ENCODE results near the gene PTPN1.

DNA sequence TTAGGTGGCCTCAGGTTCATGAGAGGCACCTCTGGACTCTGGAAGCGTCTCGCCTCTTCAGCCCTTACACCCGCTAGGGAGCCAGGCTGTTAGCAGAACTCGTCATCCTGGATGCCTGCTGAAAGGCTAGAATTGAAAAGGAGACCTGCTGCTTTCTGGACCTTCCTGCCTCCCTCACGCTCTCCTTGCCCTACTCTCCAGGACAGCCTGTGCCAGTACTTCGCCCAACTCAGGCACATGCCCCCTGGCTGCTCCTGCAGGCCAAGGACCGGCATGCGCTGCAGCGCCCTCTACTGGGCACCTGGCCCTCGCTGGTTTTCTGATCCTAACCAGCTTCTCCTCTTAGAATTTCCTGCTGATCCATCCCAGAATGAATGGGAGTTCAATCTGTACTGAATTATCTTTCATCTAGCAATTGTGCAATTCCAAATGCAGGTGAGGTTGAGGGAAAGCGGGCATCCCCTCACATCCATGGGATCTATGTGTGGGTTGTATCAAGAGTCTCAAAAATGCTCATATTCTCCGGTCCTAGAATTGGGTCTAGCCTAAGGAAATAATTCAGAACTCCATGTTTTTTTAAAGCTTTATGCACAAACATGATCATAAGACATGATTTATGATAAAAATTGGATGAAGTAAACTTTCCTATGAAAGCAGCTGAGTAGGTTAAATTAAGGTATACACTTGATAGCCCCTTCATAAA, 78.0 kb downstream of the PTPN1 start:
- TF ChIP-seq CTCF (IDR thresholded peaks at IDR 0.05): peak; percentile 66 to 83 (median 82)
- no peak for TF ChIP-seq POLR2A (IDR thresholded peaks at IDR 0.05)
